ENCODE results near the gene EBF3.

Gene EBF3

DNA sequence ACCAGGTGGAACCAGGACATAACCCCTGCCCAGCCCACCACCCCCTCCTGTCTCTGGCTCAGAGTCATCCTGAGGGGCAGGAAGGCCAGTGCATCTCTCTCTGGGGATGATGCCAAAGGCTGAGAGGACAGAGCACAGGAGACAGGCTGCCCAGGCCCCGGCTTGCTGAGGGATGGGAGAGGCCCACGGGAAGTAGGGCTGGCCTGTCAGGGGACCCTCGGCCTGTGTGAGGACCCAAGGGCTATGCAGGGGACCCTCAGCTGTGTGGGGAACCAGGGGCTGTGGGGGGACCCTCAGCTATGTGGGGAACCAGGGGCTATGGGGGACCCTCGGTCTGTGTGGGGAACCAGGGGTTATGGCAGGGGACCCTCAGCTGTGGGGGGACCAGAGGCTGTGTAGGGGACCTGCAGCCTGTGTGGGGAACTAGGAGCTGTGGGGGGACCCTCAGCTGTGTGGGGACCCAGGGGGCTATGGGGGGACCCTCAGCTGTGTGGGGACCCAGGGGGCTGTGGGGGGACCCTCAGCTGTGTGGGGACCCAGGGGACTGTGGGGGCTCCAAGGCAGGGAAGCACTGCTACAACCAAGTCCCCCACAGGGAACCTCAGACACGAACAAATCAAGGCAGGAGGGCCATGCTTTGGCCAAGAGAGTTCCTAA, 27.7 kb downstream of the EBF3 start:
- DNase-seq (ENCODE audit: low read depth in 2 of 2): no peak
- no peak overlapping the region for H3K4me3 ChIP-seq (replicated peaks in 1 of 2; ENCODE audit: low read depth in 2 of 2, low read length in 2 of 2)
- TF ChIP-seq CTCF (IDR thresholded peaks at IDR 0.05; ENCODE audit: low read depth, low read length): no peak

GRCh38 chr10:129935867-129936152, 28.3 kb downstream of the EBF3 start:
- H3K4me3 ChIP-seq (replicated peaks in 1 of 2; ENCODE audit: low read depth in 2 of 2, low read length in 2 of 2): no peak overlapping the region
- TF ChIP-seq CTCF (IDR thresholded peaks at IDR 0.05; ENCODE audit: low read depth, low read length): no peak
- no peak for DNase-seq (ENCODE audit: low read depth in 2 of 2)

DNA sequence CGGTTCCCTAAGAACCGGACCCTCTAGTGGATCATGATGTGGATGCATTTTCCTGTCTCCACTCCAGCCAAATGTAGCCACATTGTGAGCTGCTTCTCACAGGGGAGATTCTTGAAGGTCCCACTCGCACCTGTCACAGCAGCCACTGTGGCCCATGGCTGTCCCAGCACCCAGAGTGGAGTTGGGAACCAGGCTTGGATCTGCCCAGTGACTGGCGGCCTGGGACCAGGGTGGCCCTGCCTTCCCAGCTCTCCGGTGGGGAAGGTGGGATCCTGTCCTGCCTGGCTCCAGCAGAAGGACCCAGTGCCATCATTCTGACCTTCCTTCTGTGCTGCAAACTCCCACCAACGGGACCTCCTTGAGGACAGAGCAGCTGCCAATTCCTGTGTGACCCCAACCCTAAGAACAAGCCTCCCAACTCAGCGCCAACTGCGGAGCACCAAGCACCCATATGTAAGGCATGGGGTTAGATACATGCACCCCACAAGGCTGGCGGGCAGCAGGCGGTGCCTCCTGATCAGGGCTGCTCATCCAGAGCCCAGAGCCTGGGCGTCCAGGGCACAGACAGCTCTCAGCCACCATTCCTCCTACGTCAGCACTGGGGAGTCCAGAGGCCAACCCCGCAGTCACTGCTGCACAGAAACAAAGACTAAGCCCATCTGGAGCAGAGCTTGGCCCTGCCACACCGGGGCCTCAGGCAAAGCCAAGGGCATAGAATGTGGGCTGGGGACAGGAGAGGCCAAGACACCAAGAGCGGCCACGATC, 28.8 kb downstream of the EBF3 start:
- no peak for TF ChIP-seq CTCF (IDR thresholded peaks at IDR 0.05; ENCODE audit: low read depth, low read length)
- H3K4me3 ChIP-seq (replicated peaks in 1 of 2; ENCODE audit: low read depth in 2 of 2, low read length in 2 of 2): no peak overlapping the region
- DNase-seq (ENCODE audit: low read depth in 2 of 2): no peak

DNA sequence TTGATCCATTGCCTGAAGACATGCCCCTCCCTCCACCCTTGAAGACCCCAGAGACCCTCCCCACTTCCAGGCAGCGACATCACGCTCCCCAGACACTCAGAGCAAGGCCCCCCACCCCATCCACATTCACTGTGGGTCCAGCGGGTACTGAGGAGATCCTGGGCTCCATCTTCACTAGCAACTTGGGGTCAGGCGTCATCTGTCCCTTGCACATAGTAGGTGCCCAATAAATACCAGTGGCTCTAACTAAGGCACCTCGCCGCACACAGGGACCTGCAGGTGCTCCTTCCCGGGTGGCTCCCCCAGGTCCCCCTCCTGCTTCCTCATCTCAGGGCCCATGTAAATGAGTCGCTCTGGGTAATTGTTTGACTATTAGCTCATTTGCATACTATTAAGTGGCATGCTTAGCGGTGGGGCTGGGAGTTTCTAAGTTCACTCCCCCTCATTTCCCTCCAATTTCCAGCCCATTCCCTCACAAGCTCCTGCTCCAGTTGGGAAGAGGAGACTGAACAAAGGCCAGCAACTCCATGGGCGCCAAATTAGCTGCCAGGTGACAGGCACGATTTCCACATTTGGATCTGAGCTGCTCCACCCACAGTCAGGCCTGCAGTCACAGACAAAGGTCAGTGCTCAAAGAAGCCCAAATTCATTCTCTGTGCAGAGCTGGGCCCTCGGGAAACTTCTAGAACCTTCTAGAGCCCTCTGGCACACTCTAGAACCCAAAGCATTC, 29.7 kb downstream of the EBF3 start:
- H3K4me3 ChIP-seq (replicated peaks in 1 of 2; ENCODE audit: low read depth in 2 of 2, low read length in 2 of 2): no peak overlapping the region
- no peak for TF ChIP-seq CTCF (IDR thresholded peaks at IDR 0.05; ENCODE audit: low read depth, low read length)
- DNase-seq (ENCODE audit: low read depth in 2 of 2): no peak

- no peak for DNase-seq (ENCODE audit: low read depth in 2 of 2)
These were observed 30.5 kb downstream of the EBF3 start for GRCh38 chr10:129933456-129934092.

More at GRCh38 chr10:129933456-129934092, 30.5 kb downstream of the EBF3 start:
- no peak for TF ChIP-seq CTCF (IDR thresholded peaks at IDR 0.05; ENCODE audit: low read depth, low read length)
- H3K4me3 ChIP-seq (replicated peaks in 1 of 2; ENCODE audit: low read depth in 2 of 2, low read length in 2 of 2): no peak overlapping the region

Measured in cardiac fibroblast (primary cell).